ENCODE results near the gene FAM210A.

DNA sequence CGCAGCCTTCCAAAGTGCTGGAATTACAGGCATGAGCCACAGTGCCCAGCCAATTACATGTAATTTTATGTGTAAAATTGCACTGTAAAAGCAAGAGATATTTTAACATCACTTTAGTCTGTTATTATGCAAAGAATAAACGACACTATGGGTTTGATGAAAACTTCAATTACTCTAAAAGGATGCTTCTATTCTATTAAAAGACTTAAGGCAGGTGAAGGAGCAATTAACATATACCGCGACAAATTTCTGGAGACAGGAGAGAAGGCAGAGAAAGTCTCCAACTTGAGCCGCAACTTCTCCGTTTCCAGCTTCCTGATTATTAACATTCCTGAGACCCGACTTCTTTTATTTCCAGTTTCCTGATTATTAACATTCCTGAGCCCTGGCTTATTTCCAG is 53.7 kb downstream of the FAM210A start:
- TF ChIP-seq, protein P1, sequence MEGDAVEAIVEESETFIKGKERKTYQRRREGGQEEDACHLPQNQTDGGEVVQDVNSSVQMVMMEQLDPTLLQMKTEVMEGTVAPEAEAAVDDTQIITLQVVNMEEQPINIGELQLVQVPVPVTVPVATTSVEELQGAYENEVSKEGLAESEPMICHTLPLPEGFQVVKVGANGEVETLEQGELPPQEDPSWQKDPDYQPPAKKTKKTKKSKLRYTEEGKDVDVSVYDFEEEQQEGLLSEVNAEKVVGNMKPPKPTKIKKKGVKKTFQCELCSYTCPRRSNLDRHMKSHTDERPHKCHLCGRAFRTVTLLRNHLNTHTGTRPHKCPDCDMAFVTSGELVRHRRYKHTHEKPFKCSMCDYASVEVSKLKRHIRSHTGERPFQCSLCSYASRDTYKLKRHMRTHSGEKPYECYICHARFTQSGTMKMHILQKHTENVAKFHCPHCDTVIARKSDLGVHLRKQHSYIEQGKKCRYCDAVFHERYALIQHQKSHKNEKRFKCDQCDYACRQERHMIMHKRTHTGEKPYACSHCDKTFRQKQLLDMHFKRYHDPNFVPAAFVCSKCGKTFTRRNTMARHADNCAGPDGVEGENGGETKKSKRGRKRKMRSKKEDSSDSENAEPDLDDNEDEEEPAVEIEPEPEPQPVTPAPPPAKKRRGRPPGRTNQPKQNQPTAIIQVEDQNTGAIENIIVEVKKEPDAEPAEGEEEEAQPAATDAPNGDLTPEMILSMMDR (optimal IDR thresholded peaks at IDR 0.05 in 1 of 3, IDR thresholded peaks at IDR 0.05 in 1 of 3, conservative IDR thresholded peaks at IDR 0.05 in 1 of 3; ENCODE audit: extremely low read depth in 1 of 3, insufficient read depth in 2 of 3, low read length in 3 of 3) = no peak
- no peak for TF ChIP-seq EZH2 (IDR thresholded peaks at IDR 0.05; ENCODE audit: low read length)

All from keratinocyte (primary cell).